ENCODE results near the gene HNRNPF. TPM values are rescaled to one million over a fixed set of nuclear protein-coding genes. Genes with fewer than 3 reads are reported as not detected.
A peak's percentile ranks its signal among the peaks of the same experiment; 100 is the strongest.

HNRNPF gene
- total RNA-seq, 3 donors from 2014 or later: 212 to 229 (median 227) TPM

DNA sequence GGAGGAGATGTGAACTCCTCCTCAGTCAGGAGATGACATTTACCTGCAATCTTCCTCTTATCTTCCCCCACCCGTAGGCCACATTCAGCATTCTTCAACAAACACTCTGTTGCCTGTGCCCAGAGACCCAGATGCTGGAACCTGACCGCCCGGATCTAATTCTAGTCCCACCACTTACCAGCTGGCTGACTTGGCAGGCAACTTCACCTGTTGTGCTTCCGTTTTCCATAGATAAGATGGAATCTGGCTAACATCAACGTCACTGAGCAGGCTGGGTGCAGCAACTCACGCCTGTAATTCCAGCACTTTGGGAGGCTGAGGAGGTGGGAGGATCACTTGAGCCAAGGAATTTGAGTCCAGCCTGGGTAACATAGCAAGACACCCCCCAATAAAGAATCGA, 58.8 kb downstream of the HNRNPF start:
- TF ChIP-seq, protein P1, sequence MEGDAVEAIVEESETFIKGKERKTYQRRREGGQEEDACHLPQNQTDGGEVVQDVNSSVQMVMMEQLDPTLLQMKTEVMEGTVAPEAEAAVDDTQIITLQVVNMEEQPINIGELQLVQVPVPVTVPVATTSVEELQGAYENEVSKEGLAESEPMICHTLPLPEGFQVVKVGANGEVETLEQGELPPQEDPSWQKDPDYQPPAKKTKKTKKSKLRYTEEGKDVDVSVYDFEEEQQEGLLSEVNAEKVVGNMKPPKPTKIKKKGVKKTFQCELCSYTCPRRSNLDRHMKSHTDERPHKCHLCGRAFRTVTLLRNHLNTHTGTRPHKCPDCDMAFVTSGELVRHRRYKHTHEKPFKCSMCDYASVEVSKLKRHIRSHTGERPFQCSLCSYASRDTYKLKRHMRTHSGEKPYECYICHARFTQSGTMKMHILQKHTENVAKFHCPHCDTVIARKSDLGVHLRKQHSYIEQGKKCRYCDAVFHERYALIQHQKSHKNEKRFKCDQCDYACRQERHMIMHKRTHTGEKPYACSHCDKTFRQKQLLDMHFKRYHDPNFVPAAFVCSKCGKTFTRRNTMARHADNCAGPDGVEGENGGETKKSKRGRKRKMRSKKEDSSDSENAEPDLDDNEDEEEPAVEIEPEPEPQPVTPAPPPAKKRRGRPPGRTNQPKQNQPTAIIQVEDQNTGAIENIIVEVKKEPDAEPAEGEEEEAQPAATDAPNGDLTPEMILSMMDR (IDR thresholded peaks at IDR 0.05): no peak
- Histone ChIP-seq H3K4me3 (no peak overlapping the region), H3K36me3 (ENCODE audit: low read depth) (no peaks in the 10 kb centered on the region), H3K9me3 (no peaks in the 10 kb centered on the region), H3K4me1 (ENCODE audit: low read depth) (peaks cover 4% of the 10 kb centered on the region)
- ATAC-seq: peak; percentile 66
- intact Hi-C loops (cut with DNase I, micrococcal nuclease): loop anchor here in 1 of 2 donors (10.0 kb wide), 1 partner anchor 55 kb away; no protein-coding TSS in a partner anchor
- DNase-seq: peak in 1 of 3 donors; percentile 51

DNA sequence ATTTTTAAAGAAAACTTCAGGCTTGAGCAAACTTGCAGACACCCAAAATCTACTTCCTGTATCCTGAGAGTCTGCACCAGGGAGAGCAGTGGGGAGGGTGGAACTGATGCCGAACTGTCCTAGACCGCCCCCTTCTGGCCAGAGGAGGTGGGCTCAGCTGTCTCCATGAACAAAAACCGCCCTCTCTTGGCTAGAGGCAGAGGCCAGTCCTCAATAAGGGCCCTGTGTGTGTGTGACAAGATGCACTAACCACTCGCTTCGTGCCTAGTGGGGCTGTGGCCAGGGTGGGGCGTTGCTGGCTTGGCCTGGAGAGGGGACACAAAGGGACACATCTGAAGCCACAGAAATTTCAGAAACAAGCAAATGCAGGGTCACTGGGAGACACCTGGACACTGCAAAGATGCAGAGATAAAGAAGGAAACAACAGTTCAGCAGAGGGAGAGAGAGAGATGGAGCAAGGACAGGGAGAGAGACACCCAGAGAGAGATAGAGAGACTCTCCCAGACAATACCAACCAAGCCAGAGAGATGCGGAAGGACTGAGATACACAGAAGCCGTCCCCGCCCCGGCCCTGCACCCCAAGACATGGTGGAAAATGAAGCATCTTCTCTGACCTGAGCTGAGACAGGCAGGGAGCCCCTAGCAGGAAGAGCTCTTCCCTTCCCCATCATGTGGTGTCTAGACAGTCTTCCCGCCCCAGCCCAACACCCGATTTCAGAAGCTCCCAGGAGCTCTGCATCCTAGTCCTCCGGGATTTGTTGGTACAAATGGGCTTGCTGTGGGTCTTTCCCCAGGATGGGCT, 60.3 kb downstream of the HNRNPF start:
- Histone ChIP-seq H3K4me1 (ENCODE audit: low read depth) (peaks cover 4% of the 10 kb centered on the region), H3K9me3 (no peaks in the 10 kb centered on the region), H3K36me3 (ENCODE audit: low read depth) (no peaks in the 10 kb centered on the region), H3K4me3 (no peak overlapping the region)
- ATAC-seq: peak; percentile 96
- DNase-seq: peak; percentile 85 to 94 (median 91)
- intact Hi-C loops (cut with DNase I, micrococcal nuclease): loop anchor here in 1 of 2 donors (10.0 kb wide), 1 partner anchor 54 kb away; no protein-coding TSS in a partner anchor
- TF ChIP-seq, protein P1 (IDR thresholded peaks at IDR 0.05): peak; percentile 87

DNA sequence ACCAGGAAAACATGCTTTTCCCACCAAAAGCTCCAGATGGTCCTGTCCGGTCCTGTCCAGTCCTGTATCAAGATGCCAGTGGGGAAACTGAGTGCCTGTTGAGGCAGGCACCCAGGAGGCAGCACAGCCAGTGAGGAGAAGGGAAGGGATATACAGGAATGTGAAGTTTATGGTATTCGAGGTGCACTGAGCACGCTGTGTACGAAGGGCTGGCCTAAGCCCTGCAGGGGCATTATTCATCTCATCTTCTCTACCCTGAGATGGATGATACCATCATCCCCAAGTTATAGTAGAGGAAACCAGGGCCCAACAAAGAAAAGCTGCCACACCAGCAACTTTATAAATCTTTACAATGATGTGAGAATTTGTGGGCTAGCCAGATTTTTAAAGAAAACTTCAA, 61.0 kb downstream of the HNRNPF start:
- intact Hi-C loops (cut with DNase I, micrococcal nuclease): loop anchor here in 1 of 2 donors (10.0 kb wide), 1 partner anchor 53 kb away; no protein-coding TSS in a partner anchor
- H3K36me3 ChIP-seq (ENCODE audit: low read depth): no peaks in the 10 kb centered on the region
- no peak for ATAC-seq

DNA sequence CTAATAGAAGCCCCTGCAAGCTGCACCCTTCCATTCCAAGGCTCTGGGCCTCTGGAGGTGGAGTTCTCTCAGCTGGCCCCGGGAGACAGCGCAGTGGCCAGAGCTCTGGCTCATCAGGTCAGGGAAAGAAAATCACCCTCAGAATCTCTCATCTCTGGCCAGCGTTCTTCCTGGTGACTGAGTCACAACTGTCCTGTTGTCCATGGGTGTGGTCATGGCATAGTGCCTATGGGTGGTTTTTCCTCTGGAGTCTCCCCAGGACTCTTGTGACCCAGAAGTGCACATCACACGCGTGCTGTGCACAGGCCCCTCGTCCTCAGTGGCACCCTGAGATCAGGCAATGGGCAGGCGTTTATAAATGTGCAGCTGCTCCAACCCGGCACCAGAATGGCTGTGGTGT, 64.9 kb downstream of the HNRNPF start:
- no peak overlapping the region for H3K4me3 ChIP-seq
- DNase-seq (no peak), ATAC-seq (peak; percentile 49)
- TF ChIP-seq, protein P1 (IDR thresholded peaks at IDR 0.05): no peak
- no peaks in the 10 kb centered on the region for H3K36me3 ChIP-seq (ENCODE audit: low read depth)
- no peaks in the 10 kb centered on the region for H3K9me3 ChIP-seq
- intact Hi-C loops (cut with DNase I, micrococcal nuclease): loop anchor here in 1 of 2 donors (10.0 kb wide), 1 partner anchor 49 kb away; no protein-coding TSS in a partner anchor
- H3K4me1 ChIP-seq (ENCODE audit: low read depth): no peaks in the 10 kb centered on the region

More for the DNA sequence above, 61.0 kb downstream of the HNRNPF start:
- Histone ChIP-seq H3K4me1 (ENCODE audit: low read depth) (peaks cover 4% of the 10 kb centered on the region), H3K9me3 (no peaks in the 10 kb centered on the region), H3K4me3 (no peak overlapping the region)
- no peak for DNase-seq
- TF ChIP-seq, protein P1 (IDR thresholded peaks at IDR 0.05): no peak

DNA sequence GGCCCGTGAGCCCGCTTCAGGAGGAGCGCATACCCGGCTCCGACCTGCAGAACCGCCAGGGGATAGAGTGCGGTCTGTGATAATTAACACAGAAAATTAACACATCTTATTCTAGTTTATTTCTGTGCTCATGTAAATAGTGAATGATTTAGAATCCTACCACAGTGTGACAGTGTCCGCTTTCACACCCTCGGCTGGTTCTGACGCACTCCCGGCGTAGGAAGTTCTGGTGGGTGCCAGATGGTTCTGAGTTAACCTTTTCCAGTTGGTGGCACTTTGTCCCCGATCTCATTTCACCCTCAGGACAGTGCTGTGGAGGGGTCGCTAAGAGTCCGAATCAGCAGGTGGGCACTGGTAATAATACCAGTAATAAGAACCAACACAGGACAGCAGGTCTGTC, 65.9 kb downstream of the HNRNPF start:
- ATAC-seq: no peak

More for the DNA sequence above, 65.9 kb downstream of the HNRNPF start:
- no peak for DNase-seq
- no peaks in the 10 kb centered on the region for H3K4me1 ChIP-seq (ENCODE audit: low read depth)
- intact Hi-C loops (cut with DNase I, micrococcal nuclease): loop anchor here in 1 of 2 donors (10.0 kb wide), 1 partner anchor 48 kb away; no protein-coding TSS in a partner anchor
- no peaks in the 10 kb centered on the region for H3K9me3 ChIP-seq
- H3K36me3 ChIP-seq (ENCODE audit: low read depth): no peaks in the 10 kb centered on the region
- TF ChIP-seq, protein P1 (IDR thresholded peaks at IDR 0.05): no peak
- no peak overlapping the region for H3K4me3 ChIP-seq

Data from mucosa of descending colon (tissue), 3 donors.